ENCODE results near the gene KCNG1.
A peak's percentile ranks its signal among the peaks of the same experiment; 100 is the strongest.
"Not testable (repeated sequence)": the region's sequence is repeated elsewhere in the genome, so short reads cannot be mapped to it uniquely, and the experiment has no call there.

KCNG1 gene

DNA sequence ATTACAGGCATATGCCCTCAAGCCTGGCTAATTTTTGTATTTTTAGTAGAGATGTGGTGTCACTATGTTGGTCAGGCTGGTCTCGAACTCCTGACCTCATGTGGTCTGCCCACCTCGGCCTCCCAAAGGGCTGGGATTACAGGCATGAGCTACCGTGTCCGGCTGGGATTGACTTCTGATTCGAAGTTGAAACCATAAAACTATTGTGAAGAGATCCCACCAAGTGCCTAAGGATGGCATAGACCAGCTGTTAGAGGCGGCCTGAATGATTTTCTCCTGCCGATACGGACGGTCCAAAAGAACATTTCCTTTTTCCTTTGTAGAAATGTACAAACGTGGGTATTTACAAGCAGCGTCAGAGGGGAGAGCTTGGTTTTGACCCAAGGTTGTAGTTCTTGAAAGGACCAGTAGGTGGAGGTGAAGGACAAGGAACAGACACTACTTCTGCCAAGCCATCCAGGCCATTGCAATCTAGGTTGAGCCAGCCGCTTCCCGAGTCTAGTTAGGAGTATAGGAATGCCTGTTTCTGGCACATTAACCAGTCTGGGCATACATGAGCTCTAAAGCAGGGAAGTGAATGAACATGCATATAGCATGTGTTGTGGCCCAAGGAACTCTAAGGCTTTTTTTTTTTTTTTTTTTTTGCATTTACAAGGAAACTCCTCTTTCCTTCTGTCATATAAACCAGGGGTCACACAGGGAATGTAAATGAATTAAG is 35.3 kb downstream of the KCNG1 start:
- DNase-seq (ENCODE audit: low read depth in 3 of 3): peak in 2 of 3 experiments; percentile 21 to 42

- no peak for DNase-seq (ENCODE audit: low read depth in 3 of 3)
These were observed 39.6 kb downstream of the KCNG1 start for GRCh38 chr20:50983321-50983720.

- no peak for DNase-seq (ENCODE audit: low read depth in 3 of 3)
These were observed 40.5 kb downstream of the KCNG1 start for GRCh38 chr20:50982363-50982762.

GRCh38 chr20:50981714-50982048 is 41.2 kb downstream of the KCNG1 start:
- DNase-seq (ENCODE audit: low read depth in 3 of 3): no peak

- DNase-seq (ENCODE audit: low read depth in 3 of 3): peak; percentile 15 to 37 (median 35)
These were observed 41.8 kb downstream of the KCNG1 start for GRCh38 chr20:50980851-50981713.

GRCh38 chr20:50980071-50980681 is 42.7 kb downstream of the KCNG1 start:
- no peak for DNase-seq (ENCODE audit: low read depth in 3 of 3)

- DNase-seq (ENCODE audit: low read depth in 3 of 3): not testable (repeated sequence)
These were observed 44.4 kb downstream of the KCNG1 start for GRCh38 chr20:50978533-50978932.

DNA sequence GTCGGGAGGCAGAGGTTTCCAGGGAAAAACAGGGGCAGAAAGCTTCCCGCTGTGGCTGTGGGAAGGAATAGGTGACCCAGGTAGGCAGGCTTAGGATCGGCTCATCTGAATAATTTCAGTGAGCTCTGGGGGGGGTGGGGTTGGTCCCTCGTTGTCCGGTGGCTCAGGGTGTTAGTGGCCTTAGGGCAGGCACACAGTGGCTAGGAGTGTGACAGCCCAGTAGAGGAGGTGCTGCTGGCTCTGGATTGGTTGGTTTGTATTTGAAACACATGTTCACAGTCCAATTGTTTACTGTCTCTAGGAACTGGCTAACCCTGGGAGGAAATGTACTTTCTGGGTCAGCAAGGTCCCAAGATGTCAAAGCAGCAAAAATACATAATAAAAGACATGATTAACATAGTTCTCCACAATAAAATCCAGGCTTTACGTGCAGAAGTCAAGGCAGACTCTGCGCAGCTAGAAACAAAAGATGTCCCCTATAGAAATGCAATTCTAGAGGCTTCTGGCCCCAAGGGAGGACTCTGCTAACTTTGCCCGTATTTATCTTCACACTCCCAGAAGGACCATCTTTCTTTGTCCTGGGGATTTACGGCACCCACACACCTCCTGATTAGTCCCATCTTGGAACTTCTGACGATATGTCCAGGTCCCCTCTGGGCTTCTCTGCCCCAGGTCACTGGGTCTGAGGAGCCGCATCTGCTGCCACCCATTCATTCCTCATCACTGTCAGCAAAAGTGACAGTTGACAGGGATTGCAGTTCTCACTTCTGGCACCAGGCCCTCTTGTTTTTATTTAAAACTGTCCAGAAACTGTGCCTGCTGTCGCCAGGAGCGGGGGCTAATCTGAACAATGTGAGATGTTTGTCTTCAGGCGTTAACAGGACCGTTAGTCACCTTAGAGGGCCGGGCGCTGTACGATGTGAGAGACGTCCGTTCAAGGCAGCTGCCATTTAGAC is 45.6 kb downstream of the KCNG1 start:
- no peak for DNase-seq (ENCODE audit: low read depth in 3 of 3)

DNA sequence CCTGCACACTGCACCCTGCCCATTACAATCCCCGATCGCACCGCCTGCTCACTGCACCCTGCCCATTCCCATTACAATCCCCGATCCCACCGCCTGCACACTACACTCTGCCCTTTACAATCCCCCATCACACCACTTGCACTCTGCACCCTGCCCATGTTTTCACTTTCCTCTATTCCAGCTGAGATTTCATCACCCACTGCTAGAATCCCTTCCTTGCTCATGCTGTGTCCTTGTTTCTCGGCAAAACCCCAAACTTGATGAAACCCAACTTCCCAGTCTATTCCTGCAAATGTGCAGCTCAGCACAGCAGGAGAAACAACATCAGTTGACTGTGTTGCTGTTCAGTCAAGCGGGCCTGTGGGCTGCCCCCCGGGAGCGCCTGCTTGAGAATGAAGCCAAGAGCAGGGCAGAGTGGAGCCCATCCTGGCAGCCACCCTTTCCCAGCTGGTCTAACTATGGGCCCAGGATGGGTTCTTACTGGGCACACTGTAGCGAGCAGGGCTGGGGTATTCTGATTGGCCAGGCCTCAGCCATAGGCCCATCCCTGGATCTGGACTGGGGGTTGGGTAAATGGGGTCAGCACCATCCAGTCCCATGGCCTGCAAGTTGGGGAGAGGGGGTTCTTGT is 47.1 kb downstream of the KCNG1 start:
- DNase-seq (ENCODE audit: low read depth in 3 of 3): no peak

GRCh38 chr20:50969912-50970311 is 53.0 kb downstream of the KCNG1 start:
- DNase-seq (ENCODE audit: low read depth in 3 of 3): no peak

DNA sequence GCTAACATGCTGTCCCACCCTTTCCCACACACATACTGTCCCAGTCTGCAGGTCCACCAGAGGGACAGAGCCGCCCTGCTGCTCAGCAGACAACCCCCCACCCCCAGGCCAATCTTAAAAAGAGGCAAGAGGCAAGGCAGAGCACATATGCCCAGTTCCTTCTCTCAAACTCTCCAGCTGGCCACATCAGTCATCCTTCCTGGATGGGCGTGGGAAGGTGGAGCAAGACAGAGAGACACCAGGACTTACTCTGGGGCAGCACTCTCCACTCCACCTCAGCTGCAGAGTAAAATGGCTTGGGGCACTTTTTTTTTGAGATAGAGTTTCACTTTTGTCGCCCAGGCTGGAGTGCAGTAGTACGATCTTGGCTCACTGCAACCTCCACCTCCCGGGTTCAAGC is 53.5 kb downstream of the KCNG1 start:
- no peak for DNase-seq (ENCODE audit: low read depth in 3 of 3)

- no peak for DNase-seq (ENCODE audit: low read depth in 3 of 3)
These were observed 54.6 kb downstream of the KCNG1 start for GRCh38 chr20:50968289-50968688.

DNA sequence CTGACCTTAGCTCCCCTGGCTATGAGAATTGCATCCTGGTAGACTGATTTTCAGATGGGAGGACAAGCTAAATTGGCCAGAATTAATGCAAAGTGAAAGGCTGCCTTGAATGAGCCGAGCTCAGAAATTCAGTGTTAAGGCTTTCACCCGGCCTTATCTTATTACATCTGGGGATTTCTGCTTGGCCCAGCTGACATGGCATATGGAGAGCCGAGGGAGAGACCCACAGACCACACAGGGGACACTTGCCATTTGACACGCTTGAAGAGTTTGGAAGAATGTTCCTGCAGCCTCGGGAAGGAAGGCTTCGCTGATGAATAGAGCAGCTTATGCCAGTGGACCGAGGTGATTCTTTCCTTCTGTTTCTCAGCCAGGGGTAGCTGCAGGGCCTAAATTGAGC is 55.3 kb downstream of the KCNG1 start:
- no peak for DNase-seq (ENCODE audit: low read depth in 3 of 3)

DNA sequence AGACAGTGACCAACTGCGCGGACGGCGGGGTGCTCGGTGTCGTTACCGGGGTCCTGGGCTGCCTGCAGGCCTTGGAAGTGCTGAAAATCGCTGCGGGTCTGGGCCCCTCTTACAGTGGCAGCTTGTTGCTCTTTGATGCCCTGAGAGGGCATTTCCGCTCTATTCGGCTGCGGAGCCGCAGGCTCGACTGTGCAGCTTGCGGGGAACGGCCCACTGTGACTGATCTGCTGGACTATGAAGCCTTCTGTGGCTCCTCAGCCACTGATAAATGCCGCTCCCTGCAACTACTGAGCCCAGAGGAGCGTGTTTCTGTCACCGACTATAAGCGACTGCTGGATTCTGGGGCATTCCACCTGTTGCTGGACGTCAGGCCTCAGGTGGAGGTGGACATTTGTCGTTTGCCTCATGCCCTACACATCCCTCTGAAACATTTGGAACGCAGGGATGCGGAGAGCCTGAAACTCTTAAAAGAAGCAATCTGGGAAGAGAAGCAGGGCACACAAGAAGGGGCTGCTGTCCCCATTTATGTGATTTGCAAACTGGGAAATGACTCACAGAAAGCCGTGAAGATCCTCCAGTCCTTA is 63.3 kb downstream of the KCNG1 start:
- no peak for DNase-seq (ENCODE audit: low read depth in 3 of 3)

- peak; percentile 45 to 69 (median 59) for DNase-seq (ENCODE audit: low read depth in 3 of 3)
These were observed 64.0 kb downstream of the KCNG1 start, which contains the start of gene MOCS3 for GRCh38 chr20:50958615-50959542. MOCS3 (plus strand) TSS chr20:50958818; CDS start chr20:50958843, 25 bp downstream.

DNA sequence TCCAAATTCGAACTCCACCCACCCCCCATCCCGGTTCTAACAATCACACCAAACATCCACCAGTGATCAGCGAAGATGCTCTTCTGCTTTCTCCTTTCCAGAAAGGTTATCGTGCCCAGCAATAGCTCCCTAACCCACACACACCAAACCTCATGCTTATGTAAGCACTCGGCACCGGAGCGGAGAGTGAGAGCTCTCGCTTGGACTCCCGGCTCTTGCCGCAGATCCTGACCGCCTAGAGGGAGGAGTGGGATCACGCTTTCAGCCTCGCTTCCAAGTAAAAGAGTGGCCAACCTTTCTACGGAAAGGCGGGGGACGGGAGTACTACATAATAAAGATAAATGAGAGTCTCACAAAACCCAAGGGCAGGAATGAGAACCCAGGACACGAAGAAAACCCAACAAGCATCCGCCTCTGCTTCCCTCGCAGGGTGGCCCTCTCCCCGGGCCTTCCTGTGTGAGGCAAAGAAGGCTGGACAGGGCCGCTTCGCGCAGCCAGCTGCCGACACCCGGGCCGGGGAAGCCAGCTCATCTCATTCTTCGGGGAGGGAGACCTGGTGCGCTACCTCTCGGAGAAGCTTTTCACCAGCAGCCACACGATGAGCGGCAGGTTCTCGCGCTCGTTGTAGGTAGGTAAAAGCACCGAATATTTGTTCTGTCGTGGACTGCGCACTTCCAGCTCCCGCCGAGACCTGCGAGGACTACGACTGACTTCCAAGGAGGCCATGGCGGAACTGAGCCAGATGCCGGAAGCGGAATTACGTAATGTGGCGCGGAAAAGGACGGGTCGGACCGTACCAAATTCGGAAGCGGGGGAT is 64.9 kb downstream of the KCNG1 start, which contains the start of gene DPM1:
TSS of gene DPM1 (minus strand) at position 735 of the 817 bp plus-strand sequence. CDS start at position 726, 9 bp downstream.
- DNase-seq (ENCODE audit: low read depth in 3 of 3): peak; percentile 70 to 76 (median 73)

GRCh38 chr20:50957276-50957675 is 65.6 kb downstream of the KCNG1 start:
- no peak for DNase-seq (ENCODE audit: low read depth in 3 of 3)

- DNase-seq (ENCODE audit: low read depth in 3 of 3): no peak
These were observed 69.1 kb downstream of the KCNG1 start for GRCh38 chr20:50953821-50954220.

Measured in stimulated activated CD4-positive, alpha-beta T cell treated with anti-CD3 and anti-CD28 coated beads, TNF-alpha, amount 100 ng/mL, for 4 hours (primary cell).